HEK293 (cell line): Measurements from ENCODE around the gene CNTNAP3B.
"Not testable (repeated sequence)": the region's sequence is repeated elsewhere in the genome, so short reads cannot be mapped to it uniquely, and the experiment has no call there.

Experiments used
- SETDB1 ChIP-seq: IDR thresholded peaks from one replicate; pipeline ENCODE4 v1.6.1; 2017; ENCODE audit warnings: mild to moderate bottlenecking, low read length, moderate library complexity, mixed read lengths; ENCODE audit not compliant: insufficient read length
- ZFP3 ChIP-seq: fragments of 450-650 bp; formaldehyde crosslinking; IDR thresholded peaks from 2 replicates; pipeline ENCODE4 v1.5.1; 2016; ENCODE audit warnings: low read depth, missing biosample characterization, missing genetic modification characterization
- ZNF157 ChIP-seq: fragments of 450-650 bp; formaldehyde crosslinking; IDR thresholded peaks from 2 replicates; pipeline ENCODE4 v1.5.1; 2016; ENCODE audit warnings: missing biosample characterization, missing genetic modification characterization
- ZNF23 ChIP-seq: fragments of 450-650 bp; formaldehyde crosslinking; IDR thresholded peaks from 2 replicates; pipeline ENCODE4 v1.5.1; 2016; ENCODE audit warnings: missing biosample characterization, missing genetic modification characterization, borderline replicate concordance
- ZNF473 ChIP-seq: fragments of 450-650 bp; formaldehyde crosslinking; IDR thresholded peaks from 2 replicates; pipeline ENCODE4 v1.5.1; 2017; ENCODE audit warnings: missing biosample characterization, missing genetic modification characterization
- TF ChIP-seq, protein P1 (sequence below): fragments of 450-650 bp; formaldehyde crosslinking; IDR thresholded peaks from 2 replicates; pipeline ENCODE4 v1.5.1; 2016; ENCODE audit warnings: missing biosample characterization, missing genetic modification characterization, low read depth
- TF ChIP-seq, protein P2 (sequence below): fragments of 450-650 bp; formaldehyde crosslinking; IDR thresholded peaks from 2 replicates; pipeline ENCODE4 v1.5.1; 2016; ENCODE audit warnings: missing biosample characterization, missing genetic modification characterization
- TF ChIP-seq, protein P3 (sequence below): fragments of 450-650 bp; formaldehyde crosslinking; IDR thresholded peaks from 2 replicates; pipeline ENCODE4 v1.5.1; 2016; ENCODE audit warnings: missing biosample characterization, missing genetic modification characterization
- TF ChIP-seq, protein P4 (sequence below): fragments of 450-650 bp; formaldehyde crosslinking; conservative IDR thresholded peaks from 2 replicates; pipeline ENCODE4 v1.5.1; 2016; ENCODE audit warnings: low read depth, missing biosample characterization, missing genetic modification characterization
- TF ChIP-seq, protein P5 (sequence below): fragments of 450-650 bp; formaldehyde crosslinking; optimal IDR thresholded peaks from 2 replicates; pipeline ENCODE3; 2016; ENCODE audit warnings: missing biosample characterization, mild to moderate bottlenecking, missing genetic modification characterization

DNA sequence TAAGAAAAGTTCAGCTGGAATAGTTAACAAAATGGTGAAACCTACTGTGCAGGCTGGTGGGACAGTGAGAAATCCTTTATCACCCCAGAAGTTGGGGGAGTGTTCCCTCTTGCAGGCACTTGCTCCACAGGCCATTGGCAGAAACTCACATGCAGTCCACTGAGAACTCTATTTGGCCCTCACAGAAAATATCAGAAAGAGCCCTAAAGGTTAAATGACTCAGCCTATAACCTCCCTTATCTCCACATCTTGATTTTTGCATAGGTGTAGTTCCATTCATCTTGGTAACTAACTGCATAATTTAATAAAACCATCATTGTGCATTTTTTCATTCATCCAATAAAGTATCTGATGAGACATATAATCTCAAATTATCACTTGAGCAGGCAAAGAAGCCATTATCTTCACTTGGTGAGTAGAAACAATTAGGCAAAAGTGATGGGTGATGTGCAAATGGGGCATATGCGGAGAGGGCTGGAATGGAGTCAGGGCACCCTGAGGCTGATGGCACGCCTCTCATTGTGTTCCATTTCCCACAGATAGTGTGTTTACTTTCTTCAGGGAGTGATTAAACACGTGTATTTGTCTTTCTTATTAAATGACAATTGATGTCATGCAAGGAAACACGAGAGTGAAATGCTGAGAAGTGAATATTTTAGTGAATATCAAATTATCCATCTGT lies 45.2 kb downstream of the CNTNAP3B start:
- TF ChIP-seq, protein P1, sequence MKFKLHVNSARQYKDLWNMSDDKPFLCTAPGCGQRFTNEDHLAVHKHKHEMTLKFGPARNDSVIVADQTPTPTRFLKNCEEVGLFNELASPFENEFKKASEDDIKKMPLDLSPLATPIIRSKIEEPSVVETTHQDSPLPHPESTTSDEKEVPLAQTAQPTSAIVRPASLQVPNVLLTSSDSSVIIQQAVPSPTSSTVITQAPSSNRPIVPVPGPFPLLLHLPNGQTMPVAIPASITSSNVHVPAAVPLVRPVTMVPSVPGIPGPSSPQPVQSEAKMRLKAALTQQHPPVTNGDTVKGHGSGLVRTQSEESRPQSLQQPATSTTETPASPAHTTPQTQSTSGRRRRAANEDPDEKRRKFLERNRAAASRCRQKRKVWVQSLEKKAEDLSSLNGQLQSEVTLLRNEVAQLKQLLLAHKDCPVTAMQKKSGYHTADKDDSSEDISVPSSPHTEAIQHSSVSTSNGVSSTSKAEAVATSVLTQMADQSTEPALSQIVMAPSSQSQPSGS (tag by site-specific recombination): not testable (repeated sequence)
- TF ChIP-seq, protein P2, sequence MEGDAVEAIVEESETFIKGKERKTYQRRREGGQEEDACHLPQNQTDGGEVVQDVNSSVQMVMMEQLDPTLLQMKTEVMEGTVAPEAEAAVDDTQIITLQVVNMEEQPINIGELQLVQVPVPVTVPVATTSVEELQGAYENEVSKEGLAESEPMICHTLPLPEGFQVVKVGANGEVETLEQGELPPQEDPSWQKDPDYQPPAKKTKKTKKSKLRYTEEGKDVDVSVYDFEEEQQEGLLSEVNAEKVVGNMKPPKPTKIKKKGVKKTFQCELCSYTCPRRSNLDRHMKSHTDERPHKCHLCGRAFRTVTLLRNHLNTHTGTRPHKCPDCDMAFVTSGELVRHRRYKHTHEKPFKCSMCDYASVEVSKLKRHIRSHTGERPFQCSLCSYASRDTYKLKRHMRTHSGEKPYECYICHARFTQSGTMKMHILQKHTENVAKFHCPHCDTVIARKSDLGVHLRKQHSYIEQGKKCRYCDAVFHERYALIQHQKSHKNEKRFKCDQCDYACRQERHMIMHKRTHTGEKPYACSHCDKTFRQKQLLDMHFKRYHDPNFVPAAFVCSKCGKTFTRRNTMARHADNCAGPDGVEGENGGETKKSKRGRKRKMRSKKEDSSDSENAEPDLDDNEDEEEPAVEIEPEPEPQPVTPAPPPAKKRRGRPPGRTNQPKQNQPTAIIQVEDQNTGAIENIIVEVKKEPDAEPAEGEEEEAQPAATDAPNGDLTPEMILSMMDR (tag by site-specific recombination): not testable (repeated sequence)
- TF ChIP-seq, protein P3, sequence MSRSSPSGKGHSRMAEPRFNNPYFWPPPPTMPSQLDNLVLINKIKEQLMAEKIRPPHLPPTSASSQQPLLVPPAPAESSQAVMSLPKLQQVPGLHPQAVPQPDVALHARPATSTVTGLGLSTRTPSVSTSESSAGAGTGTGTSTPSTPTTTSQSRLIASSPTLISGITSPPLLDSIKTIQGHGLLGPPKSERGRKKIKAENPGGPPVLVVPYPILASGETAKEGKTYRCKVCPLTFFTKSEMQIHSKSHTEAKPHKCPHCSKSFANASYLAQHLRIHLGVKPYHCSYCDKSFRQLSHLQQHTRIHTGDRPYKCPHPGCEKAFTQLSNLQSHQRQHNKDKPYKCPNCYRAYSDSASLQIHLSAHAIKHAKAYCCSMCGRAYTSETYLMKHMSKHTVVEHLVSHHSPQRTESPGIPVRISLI (tag by site-specific recombination): not testable (repeated sequence)
- TF ChIP-seq, protein P4, sequence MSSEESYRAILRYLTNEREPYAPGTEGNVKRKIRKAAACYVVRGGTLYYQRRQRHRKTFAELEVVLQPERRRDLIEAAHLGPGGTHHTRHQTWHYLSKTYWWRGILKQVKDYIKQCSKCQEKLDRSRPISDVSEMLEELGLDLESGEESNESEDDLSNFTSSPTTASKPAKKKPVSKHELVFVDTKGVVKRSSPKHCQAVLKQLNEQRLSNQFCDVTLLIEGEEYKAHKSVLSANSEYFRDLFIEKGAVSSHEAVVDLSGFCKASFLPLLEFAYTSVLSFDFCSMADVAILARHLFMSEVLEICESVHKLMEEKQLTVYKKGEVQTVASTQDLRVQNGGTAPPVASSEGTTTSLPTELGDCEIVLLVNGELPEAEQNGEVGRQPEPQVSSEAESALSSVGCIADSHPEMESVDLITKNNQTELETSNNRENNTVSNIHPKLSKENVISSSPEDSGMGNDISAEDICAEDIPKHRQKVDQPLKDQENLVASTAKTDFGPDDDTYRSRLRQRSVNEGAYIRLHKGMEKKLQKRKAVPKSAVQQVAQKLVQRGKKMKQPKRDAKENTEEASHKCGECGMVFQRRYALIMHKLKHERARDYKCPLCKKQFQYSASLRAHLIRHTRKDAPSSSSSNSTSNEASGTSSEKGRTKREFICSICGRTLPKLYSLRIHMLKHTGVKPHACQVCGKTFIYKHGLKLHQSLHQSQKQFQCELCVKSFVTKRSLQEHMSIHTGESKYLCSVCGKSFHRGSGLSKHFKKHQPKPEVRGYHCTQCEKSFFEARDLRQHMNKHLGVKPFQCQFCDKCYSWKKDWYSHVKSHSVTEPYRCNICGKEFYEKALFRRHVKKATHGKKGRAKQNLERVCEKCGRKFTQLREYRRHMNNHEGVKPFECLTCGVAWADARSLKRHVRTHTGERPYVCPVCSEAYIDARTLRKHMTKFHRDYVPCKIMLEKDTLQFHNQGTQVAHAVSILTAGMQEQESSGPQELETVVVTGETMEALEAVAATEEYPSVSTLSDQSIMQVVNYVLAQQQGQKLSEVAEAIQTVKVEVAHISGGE (tag by site-specific recombination): not testable (repeated sequence)
- not testable (repeated sequence) for TF ChIP-seq ZNF473; ZFP3; ZNF23 (tag by site-specific recombination); SETDB1; ZNF157 (tag by site-specific recombination)
- TF ChIP-seq, protein P5, sequence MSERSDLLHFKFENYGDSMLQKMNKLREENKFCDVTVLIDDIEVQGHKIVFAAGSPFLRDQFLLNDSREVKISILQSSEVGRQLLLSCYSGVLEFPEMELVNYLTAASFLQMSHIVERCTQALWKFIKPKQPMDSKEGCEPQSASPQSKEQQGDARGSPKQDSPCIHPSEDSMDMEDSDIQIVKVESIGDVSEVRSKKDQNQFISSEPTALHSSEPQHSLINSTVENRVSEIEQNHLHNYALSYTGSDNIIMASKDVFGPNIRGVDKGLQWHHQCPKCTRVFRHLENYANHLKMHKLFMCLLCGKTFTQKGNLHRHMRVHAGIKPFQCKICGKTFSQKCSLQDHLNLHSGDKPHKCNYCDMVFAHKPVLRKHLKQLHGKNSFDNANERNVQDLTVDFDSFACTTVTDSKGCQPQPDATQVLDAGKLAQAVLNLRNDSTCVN (tag by site-specific recombination): not testable (repeated sequence)
